Aorta (tissue), 5 donors: ENCODE measurements around the gene SRD5A3. TPM values are rescaled to one million over a fixed set of nuclear protein-coding genes. Genes with fewer than 3 reads are reported as not detected.

Source experiments
- ATAC-seq: fragments of 200-7000 bp; cut with Tn5 transposase; one replicate; pipeline ENCODE4 v1.9.1; 2022; ENCODE audit warnings: moderate library complexity; ENCODE audit not compliant: low FRiP score
- DNase-seq, 2 donors: peaks; one replicate each; pipeline ENCODE4 v3.0.0-alpha.2; 2020
- H3K27ac ChIP-seq, 2 donors: one replicate each; pipeline ENCODE4 v1.5.1; 2013; ENCODE audit warnings: low read length in 2 of 2, mild to moderate bottlenecking in 2 of 2, moderate library complexity in 2 of 2, control low read depth in 1 of 2, inconsistent platforms in 1 of 2, low read depth in 1 of 2
- H3K27me3 ChIP-seq, 2 donors: one replicate each; pipeline ENCODE4 v1.6.1; 2013; ENCODE audit warnings: control low read depth in 1 of 2, low read length in 1 of 2, mild to moderate bottlenecking in 1 of 2, moderate library complexity in 1 of 2; ENCODE audit not compliant: insufficient read depth in 2 of 2, control insufficient read depth in 1 of 2
- H3K36me3 ChIP-seq, 2 donors: one replicate each; pipeline ENCODE4 v1.6.1; 2013; ENCODE audit warnings: control low read depth in 1 of 2, low read length in 1 of 2, mild to moderate bottlenecking in 1 of 2; ENCODE audit not compliant: insufficient read depth in 2 of 2, control insufficient read depth in 1 of 2
- H3K4me1 ChIP-seq, 2 donors: one replicate each; pipeline ENCODE4 v1.6.1; 2013; ENCODE audit warnings: low read length in 2 of 2, control low read depth in 1 of 2, mild to moderate bottlenecking in 1 of 2, moderate library complexity in 1 of 2; ENCODE audit not compliant: insufficient read depth in 2 of 2, control insufficient read depth in 1 of 2
- H3K4me3 ChIP-seq, 2 donors: one replicate each; pipeline ENCODE4 v1.5.1; 2013; ENCODE audit warnings: low read length in 2 of 2, control low read depth in 1 of 2, mild to moderate bottlenecking in 1 of 2
- H3K9me3 ChIP-seq: one replicate; pipeline ENCODE4 v1.6.1; 2013; ENCODE audit warnings: mild to moderate bottlenecking, low read length; ENCODE audit not compliant: control insufficient read depth
- WGBS, 2 donors: extraction: QIAGEN DNeasy Blood & Tissue Kit; methylation state at CpG; one replicate each; pipeline ENCODE4 v1.1.7; 2013; 5-methylcytosine and 5-hydroxymethylcytosine counted together
- intact Hi-C, 2 donors: fragments of 100-400 bp; cut with DNase I; formaldehyde crosslinking; loops; one replicate each; pipeline versions ENCODE4 v1.14.2 to v1.15.0; 2022
- long read RNA-seq, 2 donors: library from polyadenylated mRNA; unstranded; transcript quantifications; one replicate each; pipeline ENCODE4 v2.0.0, GENCODE V29; 2020 to 2021
- polyA plus RNA-seq, 2 donors: library from polyadenylated mRNA; stranded (reverse); fragments of 200-250 nt; gene quantifications; one replicate each; pipeline ENCODE4 v1.2.3, GENCODE V29; 2013
- total RNA-seq, 2 donors: library from RNA; stranded (reverse); fragmentation: NEBNext Ultra II Directional; extraction: Animal tissue kit (Norgen Biotek cat#: 25700); gene quantifications; one replicate each; pipeline ENCODE4 v1.2.1, GENCODE V29; 2021
- donor health status: healthy with polysubstance abuse.
- donor health status: Bipolar disorder and iron deficiency.
- donor health status: DM: no; HTN: no; CAD: no.
- donor health status: DM: no; HTN: no; CAD: no.
- donor health status: DM: yes; HTN: yes; CAD: no.

Gene SRD5A3
- total RNA-seq = 10 to 100 TPM in 1 of 2 donors, 1 to 10 TPM in 1; 8.4 to 11.7 TPM
- 1 to 10 TPM; 6.1 to 7.8 TPM for polyA plus RNA-seq
- long read RNA-seq, donor 1, full-length matches to known transcripts = 30 of 36 reads
- long read RNA-seq, donor 1, partial matches to known transcripts = 2 of 36 reads
- long read RNA-seq, donor 1, other reads (novel, unspliced or antisense) = 4 of 36 reads
- long read RNA-seq, donor 2, full-length matches to known transcripts = 6 of 7 reads
- long read RNA-seq, donor 2, partial matches to known transcripts = 0 of 7 reads
- long read RNA-seq, donor 2, other reads (novel, unspliced or antisense) = 1 of 7 reads

DNA sequence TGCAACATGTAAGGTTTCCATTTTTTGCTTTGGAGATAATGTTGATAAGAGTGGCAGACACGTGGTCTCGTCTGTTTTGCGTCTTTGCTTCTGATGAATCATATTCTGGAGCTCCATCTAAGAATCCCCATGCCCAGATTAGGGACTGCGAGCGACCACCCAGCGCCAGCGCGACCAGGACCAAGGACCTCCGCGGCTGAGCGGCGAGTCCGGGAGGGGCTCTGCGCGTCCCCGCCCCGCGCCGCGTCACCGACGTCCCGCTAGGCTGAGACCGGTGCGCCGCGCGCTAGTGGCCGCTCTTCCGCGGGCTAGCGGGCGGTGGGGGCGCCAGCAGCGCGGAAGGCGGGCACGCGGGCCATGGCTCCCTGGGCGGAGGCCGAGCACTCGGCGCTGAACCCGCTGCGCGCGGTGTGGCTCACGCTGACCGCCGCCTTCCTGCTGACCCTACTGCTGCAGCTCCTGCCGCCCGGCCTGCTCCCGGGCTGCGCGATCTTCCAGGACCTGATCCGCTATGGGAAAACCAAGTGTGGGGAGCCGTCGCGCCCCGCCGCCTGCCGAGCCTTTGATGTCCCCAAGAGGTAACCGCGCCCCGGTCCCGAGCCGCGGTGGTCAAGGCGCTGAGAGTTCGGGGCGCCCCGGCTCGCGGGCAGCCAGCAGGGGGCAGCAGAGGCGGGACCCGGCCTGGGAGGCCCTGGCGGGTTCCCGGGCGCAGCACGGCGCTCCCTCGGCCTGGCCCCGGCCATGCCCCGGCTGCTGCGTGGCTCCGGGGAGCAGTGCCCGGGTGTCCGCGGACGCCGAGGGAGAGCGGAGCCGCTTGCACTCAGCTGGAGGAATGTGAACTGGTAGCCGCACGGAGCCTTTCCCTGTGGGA, at the start of gene SRD5A3:
SRD5A3 (plus strand) TSS at position 263 of the 871 bp plus-strand sequence; CDS start at position 358, 95 bp downstream.
- peak within 1 kb of the TSS; percentile 68 to 84 for H3K27ac ChIP-seq
- H3K4me3 ChIP-seq = peak within 1 kb of the TSS; percentile 62 to 76
- no peaks in the 10 kb centered on the region for H3K9me3 ChIP-seq
- DNase-seq (peak; percentile 89 to 96), ATAC-seq (peak; percentile 98)
- 0 to 1% methylated on average over 77 to 95 of the region's 95 CpGs for WGBS, 2 donors
- H3K36me3 ChIP-seq = no peaks in the 10 kb centered on the region
- H3K4me1 ChIP-seq = no peaks in the 10 kb centered on the region
- intact Hi-C loops = loop anchor here (1.0 to 10.0 kb wide), 7 partner anchors 49 to 521 kb away; partner anchors contain the start of genes CLOCK (in 2 of the 2), TMEM165 (in 2 of the 2) and EXOC1 (in 1 of the 2)
- no peaks in the 10 kb centered on the region for H3K27me3 ChIP-seq

DNA sequence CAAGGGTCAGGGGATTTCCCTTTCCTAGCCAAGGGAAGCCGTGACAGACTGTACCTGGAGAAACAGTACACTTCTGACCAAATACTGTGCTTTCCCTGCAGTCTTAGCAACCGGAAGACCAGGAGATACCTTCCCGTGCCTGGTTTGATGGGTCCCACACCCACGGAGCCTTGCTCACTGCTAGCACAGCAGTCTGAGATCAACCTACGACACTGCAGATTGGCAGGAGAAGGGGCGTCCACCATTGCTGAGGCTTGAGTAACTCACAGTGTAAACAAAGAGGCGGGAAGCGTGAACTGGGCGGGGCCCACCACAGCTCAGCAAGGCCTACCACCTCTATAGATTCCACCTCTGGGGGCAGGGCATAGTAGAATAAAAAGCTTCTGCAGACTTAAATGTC, 48.7 kb upstream of the SRD5A3 start:
- no peak overlapping the region for H3K4me3 ChIP-seq
- H3K36me3 ChIP-seq = no peaks in the 10 kb centered on the region
- H3K9me3 ChIP-seq = no peaks in the 10 kb centered on the region
- no peaks in the 10 kb centered on the region for H3K27me3 ChIP-seq
- DNase-seq (no peak), ATAC-seq (no peak)
- intact Hi-C loops = no loop called here
- WGBS, 2 donors = 95 to 96% methylated on average over 9 of the region's 9 CpGs
- H3K27ac ChIP-seq = no peak overlapping the region
- no peaks in the 10 kb centered on the region for H3K4me1 ChIP-seq

DNA sequence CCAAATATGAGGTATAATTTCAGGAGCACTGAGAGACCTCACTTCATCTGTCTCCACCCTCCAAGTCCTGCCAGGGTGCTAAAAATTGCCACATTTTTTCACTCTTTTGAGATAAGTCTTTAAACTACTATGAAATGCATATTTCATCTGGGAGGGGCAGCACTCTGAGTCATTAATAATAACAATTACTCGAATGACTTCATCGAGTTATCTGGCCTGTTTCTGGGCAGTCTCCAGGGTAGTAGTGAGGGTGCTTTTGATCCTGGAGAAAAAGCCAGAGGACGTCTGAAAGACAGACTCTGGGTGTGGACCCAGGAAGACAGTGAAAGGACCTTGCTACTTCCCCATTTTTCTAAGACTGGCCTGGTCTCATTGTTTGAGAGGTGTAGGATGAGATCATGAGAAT, 42.3 kb upstream of the SRD5A3 start:
- Histone ChIP-seq H3K27me3 (no peaks in the 10 kb centered on the region), H3K36me3 (no peaks in the 10 kb centered on the region), H3K27ac (no peak overlapping the region), H3K4me3 (no peak overlapping the region), H3K9me3 (no peaks in the 10 kb centered on the region), H3K4me1 (peaks cover 0 to 3% of the 10 kb centered on the region in 2 donors)
- ATAC-seq (peak; percentile 44), DNase-seq (no peak)
- intact Hi-C loops = no loop called here
- WGBS, 2 donors = 5 to 6% methylated on average over 3 of the region's 3 CpGs

DNA sequence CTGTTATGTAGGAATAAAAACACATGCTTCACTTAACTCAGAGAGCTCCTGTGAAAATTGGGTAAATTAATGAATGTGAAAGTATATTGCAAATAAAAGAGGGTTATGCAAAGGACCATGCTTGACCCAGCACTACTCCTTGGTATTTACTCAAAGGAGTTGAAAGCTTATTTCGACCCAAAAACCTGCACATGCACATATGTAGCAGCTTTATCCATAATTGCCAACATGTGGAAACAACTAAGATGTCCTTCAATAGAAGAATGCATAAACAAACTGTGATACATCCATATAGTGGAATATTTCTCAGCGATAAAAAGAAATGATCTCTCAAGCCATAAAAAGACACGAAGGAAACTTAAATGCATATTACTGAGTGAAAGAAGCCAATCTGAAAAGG, 41.7 kb upstream of the SRD5A3 start:
- Histone ChIP-seq H3K4me1 (peaks cover 0 to 3% of the 10 kb centered on the region in 2 donors), H3K36me3 (no peaks in the 10 kb centered on the region), H3K27ac (no peak overlapping the region), H3K4me3 (no peak overlapping the region), H3K9me3 (no peaks in the 10 kb centered on the region), H3K27me3 (no peaks in the 10 kb centered on the region)
- 86 to 91% methylated on average over 3 of the region's 3 CpGs for WGBS, 2 donors
- DNase-seq (no peak), ATAC-seq (no peak)
- intact Hi-C loops = no loop called here

DNA sequence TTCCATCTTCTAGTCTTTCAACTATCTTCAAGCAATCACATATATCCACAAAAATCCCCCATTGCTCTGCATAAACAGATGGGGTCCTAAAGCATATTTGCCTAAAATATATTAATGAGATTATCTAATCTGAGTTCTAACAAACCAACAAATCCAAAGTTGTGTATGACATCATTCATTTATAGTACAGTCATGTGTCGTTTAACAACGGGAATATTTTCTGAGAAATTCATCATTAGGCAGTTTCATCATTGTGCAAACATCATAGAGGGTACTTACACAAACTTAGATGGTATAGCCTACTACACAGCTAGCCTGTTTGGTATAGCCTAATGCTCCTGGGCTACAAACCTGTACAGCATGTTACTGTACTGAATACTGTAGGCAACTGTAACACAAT, 38.0 kb upstream of the SRD5A3 start:
- DNase-seq (no peak), ATAC-seq (no peak)
- Histone ChIP-seq H3K27ac (no peak overlapping the region), H3K27me3 (no peaks in the 10 kb centered on the region), H3K4me3 (no peak overlapping the region), H3K9me3 (no peaks in the 10 kb centered on the region), H3K4me1 (peaks cover 0 to 3% of the 10 kb centered on the region in 2 donors), H3K36me3 (no peaks in the 10 kb centered on the region)
- intact Hi-C loops = no loop called here
- 55 to 70% methylated on average over 2 of the region's 2 CpGs for WGBS, 2 donors

DNA sequence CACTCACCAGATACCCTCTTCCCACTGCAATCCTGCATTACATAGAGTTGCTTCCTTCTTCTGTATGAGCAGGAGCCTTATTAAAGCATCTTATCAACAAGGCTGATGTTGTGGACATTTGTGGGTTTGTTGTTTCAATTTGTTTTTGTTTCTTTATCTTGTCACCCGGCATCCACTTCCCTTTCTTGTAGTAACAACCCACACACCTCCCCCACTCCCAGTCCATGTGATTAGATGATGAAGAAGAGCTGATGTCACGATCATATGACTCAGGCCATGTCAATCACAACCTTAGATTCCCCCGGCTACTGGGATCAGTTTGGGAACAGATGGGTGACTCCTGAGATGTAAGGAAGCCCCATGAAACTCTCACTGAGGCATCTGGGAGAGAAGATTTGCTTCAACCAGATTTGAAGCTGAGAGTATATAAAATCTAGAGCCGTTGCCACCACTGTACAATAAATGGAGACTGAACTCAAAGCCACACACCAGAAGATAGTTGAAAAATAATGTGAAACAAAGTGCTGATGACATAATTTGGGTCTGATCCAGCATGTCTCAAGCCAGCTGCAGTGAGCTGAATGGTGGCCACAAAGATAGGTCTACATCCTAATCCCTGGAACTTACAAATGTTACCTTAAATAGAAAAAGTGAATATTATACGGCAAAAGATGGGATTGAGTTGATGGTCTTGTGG, 34.1 kb upstream of the SRD5A3 start:
- ATAC-seq (no peak), DNase-seq (no peak)
- no peak overlapping the region for H3K4me3 ChIP-seq
- no peaks in the 10 kb centered on the region for H3K27me3 ChIP-seq
- no peak overlapping the region for H3K27ac ChIP-seq
- no peaks in the 10 kb centered on the region for H3K36me3 ChIP-seq
- 74% methylated on average over 5 of the region's 5 CpGs for WGBS, 2 donors
- H3K4me1 ChIP-seq = no peaks in the 10 kb centered on the region
- intact Hi-C loops = no loop called here
- H3K9me3 ChIP-seq = no peaks in the 10 kb centered on the region

DNA sequence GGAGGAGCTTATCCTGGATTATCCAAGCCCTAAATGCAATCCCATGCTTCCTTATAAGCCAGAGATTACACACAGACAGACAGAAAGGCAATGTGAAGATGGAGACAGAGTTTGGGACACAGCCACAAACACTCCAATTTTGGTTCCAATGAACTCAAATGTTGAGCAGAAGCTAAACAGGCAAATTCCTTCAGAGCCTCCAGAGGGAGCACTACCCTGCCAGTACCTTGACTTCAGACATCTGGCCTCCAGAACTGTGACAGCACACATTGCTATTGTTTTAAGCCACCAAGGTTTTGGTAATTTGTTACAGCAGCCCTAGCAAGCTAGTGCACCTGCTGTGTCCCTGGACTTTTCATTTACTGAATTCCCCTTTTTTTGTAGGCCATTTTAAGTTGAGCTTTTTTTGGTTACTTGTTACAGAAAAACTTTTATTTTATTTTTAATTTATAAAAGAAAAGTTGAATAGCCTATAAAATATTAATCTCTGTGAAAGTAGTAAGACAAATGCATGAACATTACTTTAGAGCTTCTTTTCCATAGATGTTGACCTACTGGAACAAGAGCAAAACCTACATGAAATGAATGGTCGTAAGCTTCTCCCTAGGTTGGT, 33.4 kb upstream of the SRD5A3 start:
- no peak overlapping the region for H3K27ac ChIP-seq
- no peaks in the 10 kb centered on the region for H3K4me1 ChIP-seq
- intact Hi-C loops = no loop called here
- H3K36me3 ChIP-seq = no peaks in the 10 kb centered on the region
- 95 to 99% methylated on average over 1 of the region's 1 CpG for WGBS, 2 donors
- no peaks in the 10 kb centered on the region for H3K27me3 ChIP-seq
- H3K9me3 ChIP-seq = no peaks in the 10 kb centered on the region
- H3K4me3 ChIP-seq = no peak overlapping the region
- ATAC-seq = peak; percentile 77
- no peak for DNase-seq

DNA sequence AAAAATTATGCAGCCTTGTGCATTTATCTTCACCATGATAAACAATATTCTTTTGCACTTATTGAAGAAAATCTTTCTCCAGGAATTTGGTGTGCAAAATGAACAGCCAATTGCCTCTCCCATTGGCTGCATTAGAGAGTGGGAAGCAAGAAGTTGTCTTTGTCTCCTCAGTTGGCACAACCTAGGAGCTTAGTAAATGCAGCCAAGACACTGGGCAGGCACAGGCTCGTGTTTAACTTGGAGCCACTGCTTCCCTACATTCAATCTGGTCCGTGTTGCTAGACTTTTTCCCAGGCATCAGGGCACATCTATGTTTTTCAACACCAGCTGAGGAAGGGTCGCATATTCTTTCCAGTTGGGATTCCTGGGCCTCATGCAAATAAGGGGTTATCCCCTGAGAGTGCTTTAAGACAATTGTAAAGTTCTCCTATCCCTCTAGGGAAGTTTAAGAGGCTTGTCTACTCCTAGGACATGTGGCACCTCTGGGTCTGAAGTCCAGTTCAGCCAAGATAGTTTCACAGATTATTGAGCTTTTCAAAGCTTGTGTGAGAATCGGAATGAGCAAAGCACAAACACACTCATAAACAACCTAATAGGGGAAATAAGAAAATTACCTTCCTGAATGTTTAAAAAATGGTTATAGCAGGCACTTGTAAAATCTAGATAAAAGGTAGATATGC, 31.8 kb upstream of the SRD5A3 start:
- ATAC-seq = no peak
- Histone ChIP-seq H3K9me3 (no peaks in the 10 kb centered on the region), H3K27me3 (no peaks in the 10 kb centered on the region), H3K4me1 (no peaks in the 10 kb centered on the region), H3K4me3 (no peak overlapping the region), H3K27ac (no peak overlapping the region), H3K36me3 (no peaks in the 10 kb centered on the region)
- DNase-seq = no peak
- 7 to 17% methylated on average over 4 of the region's 4 CpGs for whole genome bisulfite sequencing, 2 donors
- intact Hi-C loops = no loop called here
